Stimulated activated naive CD4-positive, alpha-beta T cell (primary cell): ENCODE data around the gene GAS2L1.
"Not testable (repeated sequence)": the region's sequence is repeated elsewhere in the genome, so short reads cannot be mapped to it uniquely, and the experiment has no call there.

ENCODE experiments used
- DNase-seq, 6 experiments: peaks; one replicate each; lab custom pipeline; 2025; lab: John Stamatoyannopoulos, UW

Gene GAS2L1

GRCh38 chr22:29342177-29342576, 35.7 kb downstream of the GAS2L1 start:
- DNase-seq = no peak

DNA sequence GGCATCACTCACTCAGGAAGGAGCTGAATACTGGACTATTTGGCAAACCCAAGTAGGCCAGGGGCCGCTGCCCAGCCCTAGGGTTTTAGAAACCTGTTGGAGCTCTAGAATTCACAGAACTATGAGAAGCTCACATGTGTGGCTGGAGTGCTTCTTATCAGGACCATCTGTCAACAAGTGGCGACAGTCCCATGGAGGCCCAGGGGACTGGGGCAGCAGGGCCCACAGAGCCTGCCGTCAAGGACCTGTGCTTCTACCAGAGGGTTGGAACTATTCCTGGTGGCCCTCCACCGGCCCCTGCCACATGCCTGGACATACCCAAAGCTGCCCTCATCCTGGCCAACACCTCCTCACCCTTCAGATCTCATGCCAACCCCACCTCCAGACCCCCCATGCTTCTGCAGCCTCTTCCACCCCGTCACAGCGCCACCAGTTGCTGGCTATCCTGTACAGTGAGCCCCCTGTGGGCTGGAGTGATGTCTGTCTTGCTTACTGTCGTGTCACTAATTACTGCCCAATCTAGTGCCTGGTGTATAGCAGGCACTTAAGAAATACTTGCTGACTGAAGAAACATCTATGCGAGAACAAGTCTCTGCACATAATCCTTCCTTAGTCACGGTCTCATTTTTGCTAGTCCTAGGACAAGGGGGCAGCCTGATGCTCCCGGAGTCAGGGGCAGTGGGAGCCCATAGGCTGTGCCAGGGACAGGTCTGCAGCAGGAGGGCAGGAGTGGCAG, 36.3 kb downstream of the GAS2L1 start:
- no peak for DNase-seq

GRCh38 chr22:29343313-29343805, 36.9 kb downstream of the GAS2L1 start:
- no peak for DNase-seq

GRCh38 chr22:29344137-29344536, 37.7 kb downstream of the GAS2L1 start:
- no peak for DNase-seq

DNA sequence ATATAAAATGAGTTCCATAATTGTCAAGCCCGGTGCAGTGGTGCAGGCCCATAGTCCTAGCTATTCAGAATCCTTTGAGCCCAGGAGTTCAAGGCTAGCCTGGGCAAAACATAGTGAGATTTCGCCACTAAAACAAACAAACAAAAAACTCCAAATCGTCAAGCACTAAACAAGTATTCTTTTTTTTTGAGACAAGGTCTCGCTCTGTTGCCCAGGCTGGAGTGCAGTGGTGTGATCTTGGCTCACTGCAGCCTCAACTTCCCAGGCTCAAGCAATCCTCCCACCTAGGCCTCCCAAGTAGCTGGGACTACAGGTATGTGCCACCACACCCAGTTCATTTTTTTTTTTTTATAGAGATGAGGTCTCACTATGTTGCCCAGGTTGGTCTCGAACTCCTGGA, 38.4 kb downstream of the GAS2L1 start:
- not testable (repeated sequence) for DNase-seq

GRCh38 chr22:29345932-29346331, 39.5 kb downstream of the GAS2L1 start:
- no peak for DNase-seq

DNA sequence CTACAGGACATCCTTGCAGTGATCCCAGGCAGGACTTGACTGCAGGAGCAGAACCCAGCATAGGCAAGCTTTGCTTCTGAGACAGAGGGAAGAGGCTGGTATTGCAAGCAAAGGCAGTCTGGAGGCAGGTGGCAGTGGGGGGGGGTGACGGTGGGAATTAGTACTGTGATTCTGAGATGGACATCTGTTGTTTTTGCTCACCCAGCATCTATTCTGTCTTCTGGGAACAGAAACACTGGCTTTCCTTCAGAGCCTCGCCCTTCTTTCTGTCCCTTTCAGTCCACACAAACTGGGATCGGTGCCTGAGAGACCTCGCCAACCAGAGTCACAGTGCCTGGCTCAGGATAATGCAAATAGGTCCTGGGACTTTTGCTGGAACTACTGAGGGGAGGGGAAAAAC, 40.2 kb downstream of the GAS2L1 start:
- no peak for DNase-seq

- DNase-seq = no peak
Observed at GRCh38 chr22:29348041-29348440, 41.6 kb downstream of the GAS2L1 start.

- DNase-seq = no peak
Observed at GRCh38 chr22:29348956-29349355, 42.5 kb downstream of the GAS2L1 start.

DNA sequence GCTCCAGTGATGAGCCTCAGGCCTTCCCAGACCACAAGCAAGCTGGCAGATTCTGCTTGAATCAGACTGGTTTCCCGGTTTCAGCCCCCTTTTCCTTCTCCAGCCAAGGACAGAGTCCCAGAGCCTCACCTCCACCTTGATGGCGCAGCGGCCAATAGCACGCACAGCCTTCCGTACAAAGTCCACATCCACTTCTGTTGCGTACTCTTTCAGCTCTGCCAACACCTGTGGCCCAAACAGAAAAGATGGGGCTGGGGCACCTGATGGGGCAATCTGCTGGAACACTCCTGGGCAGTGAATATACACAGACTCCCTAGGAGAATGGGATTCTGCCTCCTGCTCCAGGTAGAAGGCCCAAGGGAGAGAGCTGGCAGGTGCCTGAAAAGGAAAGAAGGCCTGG, 44.6 kb downstream of the GAS2L1 start:
- DNase-seq = no peak

GRCh38 chr22:29351891-29352290, 45.4 kb downstream of the GAS2L1 start:
- DNase-seq = no peak

- DNase-seq = no peak
Observed at GRCh38 chr22:29352778-29353177, 46.3 kb downstream of the GAS2L1 start.

- no peak for DNase-seq
Observed at GRCh38 chr22:29353286-29353685, 46.8 kb downstream of the GAS2L1 start.

- no peak for DNase-seq
Observed at GRCh38 chr22:29353860-29354259, 47.4 kb downstream of the GAS2L1 start.

DNA sequence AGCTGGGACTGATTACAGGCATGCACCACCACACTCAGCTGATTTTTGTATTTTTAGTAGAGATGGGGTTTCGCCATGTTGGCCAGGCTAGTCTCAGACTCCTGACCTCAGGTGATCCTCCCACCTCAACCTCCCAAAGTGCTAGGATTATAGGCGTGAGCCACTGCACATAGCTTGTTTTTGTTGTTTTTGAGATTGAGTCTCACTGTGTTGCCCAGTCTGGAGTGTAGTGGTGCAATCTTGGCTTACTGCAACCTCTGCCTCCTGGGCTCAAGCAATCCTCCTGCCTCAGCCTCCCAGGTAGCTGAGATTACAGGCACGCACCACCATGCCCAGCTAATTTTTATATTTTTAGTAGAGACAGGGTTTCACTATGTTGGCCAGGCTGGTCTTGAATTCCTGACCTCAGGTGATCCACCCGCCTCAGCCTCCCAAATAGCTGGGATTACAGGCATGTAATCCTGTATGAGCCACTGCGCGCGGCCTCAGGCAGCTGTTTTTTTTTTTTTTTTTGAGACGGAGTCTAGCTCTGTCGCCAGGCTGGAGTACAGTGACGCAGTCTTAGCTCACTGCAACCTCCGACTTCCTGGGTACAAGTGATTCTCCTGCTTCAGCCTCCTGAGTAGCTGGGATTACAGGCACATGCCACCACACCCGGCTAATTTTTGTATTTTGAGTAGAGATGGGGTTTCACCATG, 50.9 kb downstream of the GAS2L1 start:
- not testable (repeated sequence) for DNase-seq

- DNase-seq = no peak
Observed at GRCh38 chr22:29359469-29359868, 53.0 kb downstream of the GAS2L1 start.
